ENCODE measurements around the gene ASL. TPM values are rescaled to one million over a fixed set of nuclear protein-coding genes. Genes with fewer than 3 reads are reported as not detected.
A peak's percentile ranks its signal among the peaks of the same experiment; 100 is the strongest.
"Not testable (repeated sequence)": the region's sequence is repeated elsewhere in the genome, so short reads cannot be mapped to it uniquely, and the experiment has no call there.

ASL gene
- total RNA-seq, 2 donors from 2014 or later = 37.8 to 47.9 TPM

- TF ChIP-seq, protein P1, sequence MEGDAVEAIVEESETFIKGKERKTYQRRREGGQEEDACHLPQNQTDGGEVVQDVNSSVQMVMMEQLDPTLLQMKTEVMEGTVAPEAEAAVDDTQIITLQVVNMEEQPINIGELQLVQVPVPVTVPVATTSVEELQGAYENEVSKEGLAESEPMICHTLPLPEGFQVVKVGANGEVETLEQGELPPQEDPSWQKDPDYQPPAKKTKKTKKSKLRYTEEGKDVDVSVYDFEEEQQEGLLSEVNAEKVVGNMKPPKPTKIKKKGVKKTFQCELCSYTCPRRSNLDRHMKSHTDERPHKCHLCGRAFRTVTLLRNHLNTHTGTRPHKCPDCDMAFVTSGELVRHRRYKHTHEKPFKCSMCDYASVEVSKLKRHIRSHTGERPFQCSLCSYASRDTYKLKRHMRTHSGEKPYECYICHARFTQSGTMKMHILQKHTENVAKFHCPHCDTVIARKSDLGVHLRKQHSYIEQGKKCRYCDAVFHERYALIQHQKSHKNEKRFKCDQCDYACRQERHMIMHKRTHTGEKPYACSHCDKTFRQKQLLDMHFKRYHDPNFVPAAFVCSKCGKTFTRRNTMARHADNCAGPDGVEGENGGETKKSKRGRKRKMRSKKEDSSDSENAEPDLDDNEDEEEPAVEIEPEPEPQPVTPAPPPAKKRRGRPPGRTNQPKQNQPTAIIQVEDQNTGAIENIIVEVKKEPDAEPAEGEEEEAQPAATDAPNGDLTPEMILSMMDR (conservative IDR thresholded peaks at IDR 0.05) = no peak
Measured at GRCh38 chr7:66119245-66119850, 43.7 kb downstream of the ASL start.

GRCh38 chr7:66123175-66123528, 47.5 kb downstream of the ASL start:
- TF ChIP-seq, protein P1 (conservative IDR thresholded peaks at IDR 0.05) = no peak
- Histone ChIP-seq H3K9me3 (ENCODE audit: control insufficient read depth, low read length) (no peaks in the 10 kb centered on the region), H3K4me3 (ENCODE audit: low read length) (no peak overlapping the region), H3K9ac (ENCODE audit: extremely low read depth, low read length, poor library complexity, severe bottlenecking) (no peak overlapping the region), H3K36me3 (ENCODE audit: control insufficient read depth, insufficient read depth, low read length) (peaks cover 11% of the 10 kb centered on the region), H3K27ac (ENCODE audit: low read depth, low read length) (no peak overlapping the region), H3K4me1 (ENCODE audit: control insufficient read depth, insufficient read depth, low read length) (peaks cover 7% of the 10 kb centered on the region), H3K27me3 (ENCODE audit: control insufficient read depth, insufficient read depth, low read length, poor library complexity, severe bottlenecking) (no peaks in the 10 kb centered on the region)
- Mint-ChIP-seq H3K27me3 (ENCODE audit: insufficient read depth) (no peaks in the 10 kb centered on the region), H3K4me1 (peaks cover 15% of the 10 kb centered on the region), H3K27ac (no peak overlapping the region), H3K9me3 (no peaks in the 10 kb centered on the region), H3K4me3 (no peak overlapping the region), H3K36me3 (ENCODE audit: low read depth) (peaks cover 4% of the 10 kb centered on the region)
- no peak for DNase-seq
- WGBS, 2 experiments (ENCODE audit: insufficient coverage in 1 of 2, insufficient read length in 1 of 2) = 98 to 99% methylated on average over 8 to 9 of the region's 9 CpGs

More at GRCh38 chr7:66119245-66119850, 43.7 kb downstream of the ASL start:
- Histone ChIP-seq H3K9ac (ENCODE audit: extremely low read depth, low read length, poor library complexity, severe bottlenecking) (no peak overlapping the region), H3K9me3 (ENCODE audit: control insufficient read depth, low read length) (no peaks in the 10 kb centered on the region), H3K4me3 (ENCODE audit: low read length) (peak overlapping the region; percentile 72), H3K4me1 (ENCODE audit: control insufficient read depth, insufficient read depth, low read length) (peaks cover 7% of the 10 kb centered on the region), H3K27me3 (ENCODE audit: control insufficient read depth, insufficient read depth, low read length, poor library complexity, severe bottlenecking) (no peaks in the 10 kb centered on the region), H3K27ac (ENCODE audit: low read depth, low read length) (no peak overlapping the region), H3K36me3 (ENCODE audit: control insufficient read depth, insufficient read depth, low read length) (peaks cover 11% of the 10 kb centered on the region)
- Mint-ChIP-seq H3K27me3 (ENCODE audit: insufficient read depth) (no peaks in the 10 kb centered on the region), H3K36me3 (ENCODE audit: low read depth) (peaks cover 14% of the 10 kb centered on the region), H3K27ac (peak overlapping the region; percentile 64), H3K9me3 (no peaks in the 10 kb centered on the region), H3K4me3 (no peak overlapping the region), H3K4me1 (peaks cover 28% of the 10 kb centered on the region)
- DNase-seq = no peak
- 86 to 100% methylated on average over 3 to 4 of the region's 4 CpGs for WGBS, 2 experiments (ENCODE audit: insufficient coverage in 1 of 2, insufficient read length in 1 of 2)

DNA sequence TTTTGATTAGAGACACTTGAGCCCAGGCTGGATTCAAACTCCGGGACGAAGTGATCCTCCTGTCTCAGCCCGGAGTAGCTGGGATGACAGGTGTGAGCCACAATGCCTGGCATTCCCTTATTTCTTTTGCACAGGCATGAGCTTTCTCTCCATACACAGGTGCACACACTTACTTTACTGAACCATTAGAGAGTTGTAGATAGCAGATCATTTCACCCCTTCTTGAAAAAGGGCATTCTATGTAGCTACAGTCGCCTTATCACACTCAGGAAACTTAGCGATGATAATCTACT, 48.9 kb downstream of the ASL start:
- H3K4me1 Mint-ChIP-seq; DNase-seq; H3K27ac ChIP-seq (ENCODE audit: low read depth, low read length); H3K27ac Mint-ChIP-seq; H3K4me1 ChIP-seq (ENCODE audit: control insufficient read depth, insufficient read depth, low read length); H3K4me3 ChIP-seq (ENCODE audit: low read length); H3K4me3 Mint-ChIP-seq; H3K27me3 Mint-ChIP-seq (ENCODE audit: insufficient read depth); H3K9me3 ChIP-seq (ENCODE audit: control insufficient read depth, low read length); H3K27me3 ChIP-seq (ENCODE audit: control insufficient read depth, insufficient read depth, low read length, poor library complexity, severe bottlenecking); H3K9ac ChIP-seq (ENCODE audit: extremely low read depth, low read length, poor library complexity, severe bottlenecking); H3K36me3 Mint-ChIP-seq (ENCODE audit: low read depth); H3K9me3 Mint-ChIP-seq: not testable (repeated sequence)
- peaks cover 11% of the 10 kb centered on the region for H3K36me3 ChIP-seq (ENCODE audit: control insufficient read depth, insufficient read depth, low read length)
- WGBS, 2 experiments (ENCODE audit: insufficient coverage in 1 of 2, insufficient read length in 1 of 2) = 85 to 97% methylated on average over 3 to 5 of the region's 5 CpGs
